Cardiac muscle cell (in vitro differentiated cells and primary cell): ENCODE measurements around the gene PYHIN1. TPM values are rescaled to one million over a fixed set of nuclear protein-coding genes. Genes with fewer than 3 reads are reported as not detected.

Source experiments
- DNase-seq, 2 donors: peaks; one replicate each; pipeline versions ENCODE4 v3.0.0 to v3.0.0-alpha.2; 2010 to 2017; ENCODE audit warnings: low read depth in 1 of 2, low spot score in 1 of 2
- H3K27ac ChIP-seq: fragments of 200-600 bp; sonication (generic); 2 replicates; pipeline ENCODE4 v1.5.1; 2016
- H3K27me3 ChIP-seq: fragments of 200-600 bp; sonication (generic); 2 replicates; pipeline ENCODE4 v1.6.0; 2016; ENCODE audit warnings: control low read depth
- H3K36me3 ChIP-seq: fragments of 200-600 bp; sonication (generic); 2 replicates; pipeline ENCODE4 v1.5.1; 2016; ENCODE audit warnings: control low read depth
- H3K4me1 ChIP-seq: fragments of 200-600 bp; sonication (generic); 2 replicates; pipeline ENCODE4 v1.8.1; 2017; ENCODE audit warnings: low read depth, mild to moderate bottlenecking, mixed run types
- H3K4me3 ChIP-seq: fragments of 200-600 bp; sonication (generic); 2 replicates; pipeline ENCODE4 v1.5.1; 2016; ENCODE audit warnings: mild to moderate bottlenecking
- H3K9me3 ChIP-seq: fragments of 200-600 bp; sonication (generic); 2 replicates; pipeline ENCODE4 v1.5.1; 2017; ENCODE audit warnings: low read depth, mild to moderate bottlenecking, control low read depth
- polyA plus RNA-seq: library from polyadenylated mRNA; unstranded; fragments of >200 nt; fragmentation: Nextera tagmentation; extraction: Ambion mirVana; gene quantifications from 2 replicates; pipeline ENCODE4 v1.2.1, GENCODE V29; 2016
- total RNA-seq: library from RNA; depleted of rRNA; stranded (reverse); fragments of >200 nt; gene quantifications from 2 replicates; pipeline ENCODE4 v1.2.3, GENCODE V29; 2016
- TF ChIP-seq, protein P1 (sequence below): IDR thresholded peaks from 2 replicates; pipeline ENCODE4 v1.5.1; 2012; ENCODE audit warnings: low read depth, mild to moderate bottlenecking, low read length

The PYHIN1 gene
- total and polyA plus RNA-seq, 2 experiments from 2014 or later, result not detected

DNA sequence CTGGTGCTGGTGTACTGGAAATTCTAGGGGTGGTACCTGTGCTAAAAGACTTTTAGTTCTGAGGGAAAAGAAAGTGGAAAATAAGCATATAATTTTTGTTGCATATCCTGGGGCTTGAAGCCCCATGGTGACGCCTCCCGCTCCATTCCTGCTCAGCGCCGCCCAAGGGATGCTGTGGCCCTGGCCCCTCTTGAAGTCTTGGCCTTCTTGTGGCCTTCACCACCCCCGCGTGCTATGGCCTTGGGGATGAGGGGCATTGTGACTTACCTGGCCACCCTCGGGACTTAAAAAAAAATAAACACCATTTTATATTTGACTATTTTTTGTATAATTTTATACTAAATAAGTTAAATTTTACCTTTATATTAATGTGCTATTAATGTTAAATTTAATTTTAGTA is 93.7 kb downstream of the PYHIN1 start:
- DNase-seq, result no peak
- Histone ChIP-seq H3K4me3 (no peak overlapping the region), H3K4me1 (no peaks in the 10 kb centered on the region), H3K9me3 (no peaks in the 10 kb centered on the region), H3K27ac (no peak overlapping the region), H3K27me3 (no peaks in the 10 kb centered on the region), H3K36me3 (no peaks in the 10 kb centered on the region)
- TF ChIP-seq, protein P1, sequence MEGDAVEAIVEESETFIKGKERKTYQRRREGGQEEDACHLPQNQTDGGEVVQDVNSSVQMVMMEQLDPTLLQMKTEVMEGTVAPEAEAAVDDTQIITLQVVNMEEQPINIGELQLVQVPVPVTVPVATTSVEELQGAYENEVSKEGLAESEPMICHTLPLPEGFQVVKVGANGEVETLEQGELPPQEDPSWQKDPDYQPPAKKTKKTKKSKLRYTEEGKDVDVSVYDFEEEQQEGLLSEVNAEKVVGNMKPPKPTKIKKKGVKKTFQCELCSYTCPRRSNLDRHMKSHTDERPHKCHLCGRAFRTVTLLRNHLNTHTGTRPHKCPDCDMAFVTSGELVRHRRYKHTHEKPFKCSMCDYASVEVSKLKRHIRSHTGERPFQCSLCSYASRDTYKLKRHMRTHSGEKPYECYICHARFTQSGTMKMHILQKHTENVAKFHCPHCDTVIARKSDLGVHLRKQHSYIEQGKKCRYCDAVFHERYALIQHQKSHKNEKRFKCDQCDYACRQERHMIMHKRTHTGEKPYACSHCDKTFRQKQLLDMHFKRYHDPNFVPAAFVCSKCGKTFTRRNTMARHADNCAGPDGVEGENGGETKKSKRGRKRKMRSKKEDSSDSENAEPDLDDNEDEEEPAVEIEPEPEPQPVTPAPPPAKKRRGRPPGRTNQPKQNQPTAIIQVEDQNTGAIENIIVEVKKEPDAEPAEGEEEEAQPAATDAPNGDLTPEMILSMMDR, result no peak

Other genes starting within 250 kb of the PYHIN1 start
- gene SPTA1, start 244.8 kb upstream of the PYHIN1 start, total RNA-seq, result 0.42 and 1.8 TPM in 2 replicates
- 0.45 and 0.56 TPM in 2 replicates for gene SPTA1, start 244.8 kb upstream of the PYHIN1 start, polyA plus RNA-seq
- gene OR6K2, start 230.9 kb upstream of the PYHIN1 start, total RNA-seq, result not detected in 2 replicates
- gene OR6K2, start 230.9 kb upstream of the PYHIN1 start, polyA plus RNA-seq, result not detected in 2 replicates
- gene OR6K3, start 210.8 kb upstream of the PYHIN1 start, total RNA-seq, result not detected in 2 replicates
- not detected in 2 replicates for gene OR6K3, start 210.8 kb upstream of the PYHIN1 start, polyA plus RNA-seq
- gene OR6K6, start 176.8 kb upstream of the PYHIN1 start, total RNA-seq, result not detected in 2 replicates
- gene OR6K6, start 176.8 kb upstream of the PYHIN1 start, polyA plus RNA-seq, result not detected in 2 replicates
- not detected in 2 replicates for gene OR6N1, start 159.4 kb upstream of the PYHIN1 start, total RNA-seq
- not detected in 2 replicates for gene OR6N1, start 159.4 kb upstream of the PYHIN1 start, polyA plus RNA-seq
- gene OR6N2, start 150.3 kb upstream of the PYHIN1 start, total RNA-seq, result not detected in 2 replicates
- gene OR6N2, start 150.3 kb upstream of the PYHIN1 start, polyA plus RNA-seq, result not detected in 2 replicates
- not detected in 2 replicates for gene MNDA, start 100.2 kb upstream of the PYHIN1 start, total RNA-seq
- gene MNDA, start 100.2 kb upstream of the PYHIN1 start, polyA plus RNA-seq, result not detected in 2 replicates
- 8.4 and 10.5 TPM in 2 replicates for gene IFI16, start 78.4 kb downstream of the PYHIN1 start, total RNA-seq
- 15.0 and 23.0 TPM in 2 replicates for gene IFI16, start 78.4 kb downstream of the PYHIN1 start, polyA plus RNA-seq
- gene AIM2, start 145.2 kb downstream of the PYHIN1 start, total RNA-seq, result 0.53 TPM in 1 of 2 replicates, not detected in the other
- gene AIM2, start 145.2 kb downstream of the PYHIN1 start, polyA plus RNA-seq, result not detected in 2 replicates
- gene CADM3, start 240.1 kb downstream of the PYHIN1 start, total RNA-seq, result 1.7 and 3.1 TPM in 2 replicates
- gene CADM3, start 240.1 kb downstream of the PYHIN1 start, polyA plus RNA-seq, result 0.51 and 1.3 TPM in 2 replicates